Right renal cortex interstitium (tissue), 3 donors: ENCODE measurements around the gene TAPT1. TPM values are rescaled to one million over a fixed set of nuclear protein-coding genes. Genes with fewer than 3 reads are reported as not detected.

Experiments
- DNase-seq, 3 donors: peaks; one replicate each; pipeline ENCODE4 v3.0.0-alpha.2; 2013; ENCODE audit warnings: low read depth in 3 of 3, low spot score in 2 of 3
- polyA plus RNA-seq, 3 donors: library from polyadenylated mRNA; unstranded; fragments of 120-200 nt; gene quantifications; one replicate each; pipeline ENCODE4 v1.2.1, GENCODE V29; 2013; ENCODE audit not compliant: insufficient read length in 3 of 3

Gene TAPT1
- polyA plus RNA-seq, 3 donors = 36.6 to 42.6 (median 39.6) TPM

- no peak for DNase-seq
Observed at GRCh38 chr4:16113741-16114140, 112.5 kb downstream of the TAPT1 start.

GRCh38 chr4:16111533-16111932 lies 114.7 kb downstream of the TAPT1 start:
- no peak for DNase-seq

DNA sequence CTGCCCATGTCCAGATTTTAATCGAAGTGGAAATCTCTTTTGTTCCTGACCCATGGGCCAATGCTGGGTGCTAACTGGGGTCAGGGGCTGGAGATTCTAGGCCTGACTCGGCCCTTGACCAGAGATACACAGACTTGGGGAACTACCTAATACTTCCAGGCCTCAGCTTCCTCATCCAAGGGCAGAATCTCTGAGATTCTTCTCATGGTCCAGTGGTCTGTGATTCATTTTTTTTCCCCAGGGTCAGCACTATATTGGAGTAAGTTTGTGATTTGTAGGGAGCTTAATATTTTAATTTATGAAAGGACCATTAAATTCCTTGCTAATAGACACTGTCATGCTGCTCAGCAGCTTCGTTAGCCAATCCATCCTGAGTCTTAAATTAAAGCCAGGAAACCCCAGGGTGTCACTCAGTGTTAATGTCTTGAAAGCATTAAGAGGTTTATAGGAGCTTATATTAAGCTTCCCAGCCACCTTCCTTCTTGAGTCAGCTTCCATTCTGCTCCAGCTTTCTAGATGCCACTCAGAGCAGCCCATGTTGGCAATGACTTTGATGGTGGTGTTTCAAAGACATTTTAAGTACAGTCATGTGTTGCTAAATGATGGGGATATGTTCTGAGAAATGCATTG lies 115.5 kb downstream of the TAPT1 start:
- no peak for DNase-seq

Other genes with a start within 250 kb of the TAPT1 start
- 10 to 100 TPM; 36.5 to 39.6 (median 38.1) TPM for gene PROM1, start 142.4 kb downstream of the TAPT1 start, polyA plus RNA-seq